ENCODE results near the gene CUTC.
"Not testable (repeated sequence)": the region's sequence is repeated elsewhere in the genome, so short reads cannot be mapped to it uniquely, and the experiment has no call there.

CUTC gene

GRCh38 chr10:99742701-99743100 is 10.7 kb downstream of the CUTC start:
- DNase-seq (ENCODE audit: low read depth) = no peak

GRCh38 chr10:99743841-99744240 is 11.8 kb downstream of the CUTC start:
- no peak for DNase-seq (ENCODE audit: low read depth)

DNA sequence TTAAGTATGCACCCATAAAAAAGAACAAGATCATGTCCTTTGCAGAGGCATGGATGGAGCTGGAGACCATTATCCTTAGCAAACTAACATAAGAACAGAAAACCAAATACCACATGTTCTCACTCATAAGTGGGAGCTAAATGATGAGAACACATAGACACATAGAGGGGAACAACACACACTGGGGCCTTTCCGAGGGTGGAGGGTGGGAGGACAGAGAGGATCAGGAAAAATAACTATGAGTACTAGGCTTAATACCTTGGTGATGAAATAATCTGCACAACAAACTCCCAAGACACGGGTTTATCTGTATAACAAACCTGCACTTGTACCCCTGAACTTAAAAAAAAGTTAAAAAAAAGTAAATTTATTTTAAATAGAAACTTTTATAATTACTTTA is 14.1 kb downstream of the CUTC start:
- DNase-seq (ENCODE audit: low read depth) = not testable (repeated sequence)

DNA sequence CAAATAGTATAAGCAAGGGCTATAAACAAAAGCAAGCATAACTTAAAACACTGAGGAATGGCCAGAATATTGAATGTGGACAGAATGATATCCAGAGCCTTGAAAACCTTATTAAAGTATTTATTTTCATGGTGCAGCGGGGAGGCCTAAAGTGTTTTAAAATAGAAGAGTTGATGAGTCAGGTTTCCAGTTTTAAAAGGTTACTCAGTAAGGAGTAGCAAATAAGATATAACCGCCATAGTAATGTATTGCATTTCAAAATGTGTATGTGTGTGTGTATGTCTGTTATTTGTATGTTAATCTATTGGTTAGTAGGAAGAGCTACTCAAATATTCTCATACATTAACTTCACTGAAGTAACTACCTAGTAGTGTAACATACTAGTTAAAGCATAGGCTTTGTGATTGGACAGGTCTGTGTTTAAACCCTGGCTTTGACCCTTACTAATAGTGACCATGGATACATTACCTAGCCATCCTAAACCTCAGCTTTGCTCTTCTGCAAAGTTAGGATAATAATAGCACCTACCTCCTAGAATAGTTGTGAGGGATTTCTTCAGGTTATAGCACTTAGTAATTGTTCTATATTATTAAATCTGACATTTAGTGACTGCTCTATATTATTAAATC is 16.9 kb downstream of the CUTC start:
- no peak for DNase-seq (ENCODE audit: low read depth)

- DNase-seq (ENCODE audit: low read depth) = no peak
Measured at GRCh38 chr10:99750641-99751040, 18.6 kb downstream of the CUTC start.

- DNase-seq (ENCODE audit: low read depth) = no peak
Measured at GRCh38 chr10:99754670-99755069, 22.6 kb downstream of the CUTC start.

DNA sequence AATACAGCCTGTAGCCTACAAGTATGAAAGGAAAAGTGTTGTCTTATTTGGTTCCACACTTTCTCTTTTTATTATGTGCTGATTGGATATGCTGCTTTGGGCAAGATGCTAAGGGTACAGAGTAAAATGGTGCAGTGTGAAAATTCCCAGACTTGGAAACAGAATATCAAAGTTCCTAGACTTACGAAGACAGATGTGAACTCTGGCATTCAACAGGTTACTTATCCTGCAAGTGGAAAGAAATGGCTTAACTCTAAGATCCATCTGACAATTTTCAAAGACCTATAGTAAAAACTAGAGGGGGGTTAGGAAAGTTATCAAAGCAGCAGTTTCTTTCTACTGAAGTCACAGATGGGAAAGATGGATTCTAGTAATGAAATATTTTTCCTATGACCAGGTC is 24.1 kb downstream of the CUTC start:
- no peak for DNase-seq (ENCODE audit: low read depth)

DNA sequence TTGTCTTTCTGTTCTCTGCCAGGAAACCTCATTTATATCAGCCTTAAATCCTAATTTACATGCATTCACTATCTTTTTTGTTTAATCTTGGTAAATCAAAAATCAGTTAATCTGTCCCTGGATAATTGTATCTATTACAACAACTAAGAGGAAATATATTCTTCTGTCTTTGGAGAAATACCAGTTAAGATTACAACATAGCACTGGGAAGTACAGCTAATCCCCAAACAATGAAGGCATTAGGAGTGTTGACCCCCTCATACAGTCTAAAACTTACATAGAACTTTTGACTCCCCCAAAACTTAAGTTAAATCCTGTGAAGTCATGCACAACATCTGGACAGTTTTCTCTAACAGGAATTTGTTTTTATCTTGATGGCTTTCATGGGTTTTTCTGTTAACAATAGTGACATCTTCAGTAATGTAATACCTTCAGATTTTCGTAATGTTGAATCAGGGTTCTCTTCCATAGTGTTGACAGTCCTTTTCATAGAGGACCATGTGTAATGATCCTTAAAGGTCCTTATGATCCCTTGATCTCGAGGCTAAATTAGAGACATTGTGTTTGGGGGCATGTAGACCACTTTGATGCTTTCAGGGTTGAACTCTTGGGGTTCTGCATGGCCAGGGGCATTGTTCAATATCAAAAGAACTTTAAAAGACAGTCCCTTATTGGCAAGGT is 26.3 kb downstream of the CUTC start:
- peak; percentile 10 for DNase-seq (ENCODE audit: low read depth)

- no peak for DNase-seq (ENCODE audit: low read depth)
Measured at GRCh38 chr10:99760321-99760720, 28.3 kb downstream of the CUTC start.

GRCh38 chr10:99761365-99761764 is 29.3 kb downstream of the CUTC start:
- DNase-seq (ENCODE audit: low read depth) = no peak

DNA sequence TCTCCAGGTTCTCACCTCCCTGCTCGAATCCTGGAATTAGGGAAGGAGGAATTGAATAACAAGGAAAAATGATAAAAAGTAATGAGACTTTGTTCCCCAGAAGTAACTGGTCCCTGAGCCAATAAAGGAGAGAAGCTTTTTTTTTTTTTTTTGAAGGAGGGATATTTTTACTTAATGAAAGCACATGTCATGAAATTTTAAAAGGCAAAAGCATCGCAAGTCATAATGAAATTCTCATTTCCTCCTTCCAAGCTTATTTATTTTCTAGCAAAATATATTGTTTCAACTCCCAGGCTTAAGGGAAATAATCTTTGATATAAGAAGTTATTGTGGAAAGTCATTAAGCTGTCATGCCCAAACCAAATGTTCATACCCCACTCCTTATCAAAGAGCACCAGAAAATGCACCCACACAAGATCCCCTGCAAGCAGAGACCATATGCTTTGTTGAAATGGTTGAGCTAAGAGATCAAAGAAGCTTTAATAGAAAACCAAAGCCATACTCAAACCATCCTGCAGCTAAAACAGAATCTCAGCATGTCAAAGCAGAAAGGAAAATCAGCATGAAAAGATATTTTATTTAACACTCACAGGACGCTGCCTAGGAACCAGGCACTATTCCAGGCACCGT is 33.8 kb downstream of the CUTC start:
- no peak for DNase-seq (ENCODE audit: low read depth)

GRCh38 chr10:99766302-99766681 is 34.3 kb downstream of the CUTC start:
- DNase-seq (ENCODE audit: low read depth) = no peak

DNA sequence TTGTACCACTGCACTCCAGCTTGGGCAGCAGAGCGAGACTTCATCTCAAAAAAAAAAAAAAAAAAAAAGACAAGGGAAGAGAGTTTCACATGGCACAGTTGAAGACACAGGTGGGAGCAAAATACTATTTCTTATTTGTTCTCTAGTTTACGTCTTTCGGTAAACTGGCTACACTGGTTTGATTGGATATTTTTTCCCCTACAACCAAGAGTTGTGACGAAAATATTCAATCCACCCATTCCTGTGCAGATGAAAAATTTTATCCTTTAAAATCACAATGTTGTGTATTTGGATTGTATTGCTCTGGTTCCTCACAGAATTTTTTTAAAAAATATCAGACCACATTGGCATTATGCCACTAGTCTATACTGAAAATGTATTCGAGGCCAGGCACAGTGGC is 35.9 kb downstream of the CUTC start:
- no peak for DNase-seq (ENCODE audit: low read depth)

DNA sequence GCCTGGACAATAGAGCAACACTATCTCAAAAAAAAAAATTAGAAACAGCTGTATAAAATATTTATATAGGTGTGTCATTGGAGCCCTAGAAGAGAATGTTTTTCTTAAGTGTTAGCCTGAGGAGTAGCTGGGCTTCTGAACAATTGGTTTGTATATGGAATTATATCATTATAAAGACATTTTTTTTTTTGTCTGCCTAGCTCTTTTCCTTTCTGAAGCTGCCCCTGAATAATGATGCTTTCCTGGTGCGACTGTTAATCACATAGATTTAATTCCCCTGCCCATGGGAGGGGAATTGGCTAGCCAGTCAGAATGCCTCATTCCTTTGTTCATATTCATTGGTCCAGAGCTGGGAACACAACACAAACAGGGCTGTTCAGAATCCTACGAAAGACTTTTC is 36.5 kb downstream of the CUTC start:
- no peak for DNase-seq (ENCODE audit: low read depth)

- DNase-seq (ENCODE audit: low read depth) = no peak
Measured at GRCh38 chr10:99769706-99770105, 37.7 kb downstream of the CUTC start.

DNA sequence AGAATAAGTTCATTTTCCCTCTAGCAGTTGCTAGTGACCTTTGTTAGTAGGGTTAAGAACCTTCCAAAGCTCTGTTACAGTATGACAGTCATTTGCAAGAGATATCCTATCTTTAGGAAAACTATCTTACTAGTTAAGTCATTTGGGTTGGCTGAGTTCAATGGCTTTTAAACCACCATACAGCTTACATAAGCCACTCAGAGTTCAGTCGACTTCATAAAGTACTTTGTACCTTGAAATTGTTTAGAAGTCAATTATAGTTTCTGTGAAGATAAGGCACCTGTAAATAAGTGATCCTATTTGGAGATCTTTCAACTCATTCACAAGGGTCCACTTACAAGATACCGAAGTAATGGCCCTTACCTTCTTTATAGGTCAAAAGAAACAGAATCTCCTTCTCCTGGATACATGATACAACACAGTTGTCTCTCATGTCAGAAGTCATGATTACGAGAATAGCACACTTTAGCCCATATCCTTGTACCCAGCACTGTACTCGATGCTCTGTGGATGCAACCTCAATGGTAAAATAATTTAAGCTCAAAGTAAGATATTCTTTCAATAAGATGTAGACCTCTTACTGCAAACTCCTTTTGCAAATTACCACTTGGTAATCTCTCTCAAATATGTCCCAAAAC is 38.5 kb downstream of the CUTC start:
- no peak for DNase-seq (ENCODE audit: low read depth)

- DNase-seq (ENCODE audit: low read depth) = peak; percentile 78
Measured at GRCh38 chr10:99775850-99776249, 43.8 kb downstream of the CUTC start.

DNA sequence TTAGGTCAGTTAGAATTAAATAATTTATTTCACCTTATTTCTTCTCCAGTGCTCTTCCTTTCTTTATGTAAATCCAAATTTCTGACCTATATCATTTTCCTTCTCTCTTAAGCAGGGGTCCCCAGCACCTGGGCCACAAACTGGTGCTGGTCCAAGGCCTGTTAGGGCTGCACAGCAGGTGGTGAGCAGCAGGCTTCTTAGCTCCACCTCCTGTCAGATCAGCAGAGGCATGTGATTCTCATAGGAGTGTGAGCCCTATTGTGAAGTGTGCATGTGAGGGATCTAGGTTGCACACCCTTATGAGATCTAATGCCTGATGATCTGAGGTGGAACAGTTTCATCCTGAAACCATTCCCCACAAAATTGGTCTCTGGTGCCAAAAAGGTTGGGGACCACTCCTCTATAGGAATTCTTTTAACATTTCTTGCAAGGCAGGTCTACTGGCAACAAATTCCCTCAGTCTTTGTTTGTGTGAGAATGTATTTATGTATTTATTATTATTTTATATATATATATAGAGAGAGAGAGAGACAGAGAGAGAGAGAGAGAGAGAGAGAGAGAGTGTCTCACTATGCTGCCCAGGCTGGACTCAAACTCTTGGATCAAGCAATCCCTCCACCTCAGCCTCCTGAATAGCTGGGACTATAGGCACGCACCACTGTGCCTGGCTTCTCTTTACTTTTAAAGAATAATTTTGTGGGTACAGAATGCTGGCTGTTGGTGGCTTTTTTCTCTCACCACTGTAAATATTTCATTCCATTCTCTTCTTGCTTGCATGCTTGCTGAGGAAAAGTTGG is 46.1 kb downstream of the CUTC start:
- no peak for DNase-seq (ENCODE audit: low read depth)

DNA sequence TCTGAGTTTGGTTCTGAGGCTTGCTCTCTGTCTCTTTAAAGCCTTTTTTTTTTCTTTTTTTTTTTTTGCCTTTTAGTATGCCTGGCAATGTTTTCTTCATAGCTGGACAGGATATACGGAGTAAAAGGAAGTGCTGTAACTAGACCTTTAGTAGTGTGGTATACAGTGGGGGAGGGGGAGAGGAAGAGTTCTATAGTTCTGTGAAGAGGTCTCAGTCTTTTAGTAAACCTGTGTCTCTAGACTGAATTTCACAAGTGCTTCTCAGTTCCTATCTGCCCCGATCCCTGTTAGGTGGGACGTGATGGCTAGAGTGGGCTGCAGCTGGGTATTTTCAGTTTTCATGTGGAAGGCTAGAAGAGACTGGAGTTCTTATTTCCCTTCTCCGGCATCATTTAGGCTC is 47.3 kb downstream of the CUTC start:
- no peak for DNase-seq (ENCODE audit: low read depth)

- DNase-seq (ENCODE audit: low read depth) = no peak
Measured at GRCh38 chr10:99781734-99782429, 49.8 kb downstream of the CUTC start.

DNA sequence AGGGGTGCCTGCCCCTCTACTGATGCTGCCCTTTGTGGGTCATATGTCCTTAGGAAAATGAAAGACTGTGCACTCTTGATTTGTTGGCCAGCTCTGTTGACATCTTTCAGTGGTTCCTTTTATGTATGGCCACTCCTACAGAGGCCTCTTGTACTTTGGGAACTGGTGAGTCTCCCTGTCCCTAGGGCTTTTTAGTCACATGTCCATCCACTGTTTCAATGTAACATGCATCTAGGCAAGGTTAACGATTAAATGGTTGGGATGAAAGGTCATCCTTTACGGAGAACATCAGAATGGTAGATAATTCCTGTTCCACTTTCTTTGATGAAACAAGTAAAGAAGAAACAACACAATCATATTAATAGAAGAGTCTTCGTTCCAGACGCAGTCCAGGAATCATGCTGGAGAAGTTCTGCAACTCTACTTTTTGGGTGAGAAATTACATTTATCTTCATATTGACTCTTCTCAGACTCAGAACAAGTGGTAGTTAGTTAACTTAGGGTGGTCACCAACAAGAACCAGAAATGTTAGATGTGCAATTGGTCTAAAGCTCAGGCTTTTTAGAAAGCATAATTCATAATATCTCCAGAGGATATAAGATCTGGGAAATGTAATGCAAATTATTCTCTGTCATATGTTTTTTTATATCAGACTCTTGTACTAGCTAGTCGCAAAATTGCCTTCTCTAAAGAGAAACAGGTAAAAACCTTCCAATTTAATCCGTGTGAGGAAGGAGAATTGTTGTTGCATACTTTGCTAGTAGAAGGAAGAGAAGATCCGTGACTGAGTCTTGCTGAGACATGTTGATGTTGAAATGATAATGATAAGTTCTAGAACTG is 50.6 kb downstream of the CUTC start, which contains the start of gene ABCC2:
TSS of gene ABCC2 (plus strand) at position 194 of the 840 bp plus-strand sequence. CDS start at position 399, 205 bp downstream.
- DNase-seq (ENCODE audit: low read depth) = no peak

All from GM04503 (cell line).